Adrenal gland (tissue), 5 donors: Measurements from ENCODE around the gene SIK2.

ENCODE experiments used
- CTCF ChIP-seq, 6 experiments: fragments of 450-650 bp in 4 of 6; fragments of 200-600 bp in 2 of 6; sonication (generic) in 1 of 6; IDR thresholded peaks; 1 replicate in 5 of 6; 2 replicates in 1 of 6; pipeline versions ENCODE4 v1.5.1 to v1.8.0; 2016 to 2021; ENCODE audit warnings: antibody characterized with exemption in 6 of 6, mild to moderate bottlenecking in 2 of 6, moderate library complexity in 1 of 6
- POLR2A ChIP-seq, 2 donors: fragments of 450-650 bp; IDR thresholded peaks; one replicate each; pipeline ENCODE4 v1.6.1; 2017; ENCODE audit warnings: antibody characterized with exemption in 2 of 2, mild to moderate bottlenecking in 2 of 2, moderate library complexity in 1 of 2
- donor health status: DM: no; HTN: no; CAD: no.

GRCh38 chr11:111730871-111731591 is 128.8 kb downstream of the SIK2 start:
- no peak for TF ChIP-seq POLR2A (IDR thresholded peaks at IDR 0.05)
- no peak for TF ChIP-seq CTCF (IDR thresholded peaks at IDR 0.05)
